MM.1S (cell line): ENCODE data around the gene ARMCX2.

Source experiments
- EZH2 ChIP-seq: fragments of 300-600 bp; sonication (generic); optimal IDR thresholded peaks from 2 replicates; pipeline ENCODE3; 2017; ENCODE audit warnings: low read depth, mild to moderate bottlenecking, antibody characterized with exemption, low read length, mixed read lengths
- EZH2phosphoT487 ChIP-seq: fragments of 300-600 bp; sonication (generic); IDR thresholded peaks from 2 replicates; pipeline ENCODE4 v1.6.1; 2018; ENCODE audit warnings: antibody characterized with exemption, low read length
- TF ChIP-seq, protein P1 (sequence below): fragments of 300-600 bp; sonication (generic); IDR thresholded peaks from 2 replicates; pipeline ENCODE4 v1.5.1; 2016; ENCODE audit warnings: antibody characterized with exemption, low read length, mixed read lengths

DNA sequence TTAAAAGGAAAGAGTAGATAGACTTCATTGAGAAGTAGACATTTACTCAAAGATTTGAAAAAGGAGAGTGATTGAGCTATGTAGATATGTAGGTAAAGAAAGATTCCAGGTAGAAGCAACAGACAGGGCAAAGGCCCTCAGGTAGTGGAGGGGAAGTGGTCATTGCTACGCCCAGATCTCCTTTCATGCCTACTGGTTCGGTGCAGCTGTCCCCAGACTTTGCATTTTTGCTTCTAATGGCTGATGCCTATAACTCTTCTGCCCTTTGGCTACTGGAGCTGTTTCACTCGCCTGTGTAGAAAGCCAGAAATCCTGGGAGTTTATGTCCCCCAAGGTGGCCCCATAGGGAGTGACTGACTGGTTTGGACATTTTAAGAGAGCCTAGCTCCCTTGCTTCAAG is 16.9 kb upstream of the ARMCX2 start:
- TF ChIP-seq, protein P1, sequence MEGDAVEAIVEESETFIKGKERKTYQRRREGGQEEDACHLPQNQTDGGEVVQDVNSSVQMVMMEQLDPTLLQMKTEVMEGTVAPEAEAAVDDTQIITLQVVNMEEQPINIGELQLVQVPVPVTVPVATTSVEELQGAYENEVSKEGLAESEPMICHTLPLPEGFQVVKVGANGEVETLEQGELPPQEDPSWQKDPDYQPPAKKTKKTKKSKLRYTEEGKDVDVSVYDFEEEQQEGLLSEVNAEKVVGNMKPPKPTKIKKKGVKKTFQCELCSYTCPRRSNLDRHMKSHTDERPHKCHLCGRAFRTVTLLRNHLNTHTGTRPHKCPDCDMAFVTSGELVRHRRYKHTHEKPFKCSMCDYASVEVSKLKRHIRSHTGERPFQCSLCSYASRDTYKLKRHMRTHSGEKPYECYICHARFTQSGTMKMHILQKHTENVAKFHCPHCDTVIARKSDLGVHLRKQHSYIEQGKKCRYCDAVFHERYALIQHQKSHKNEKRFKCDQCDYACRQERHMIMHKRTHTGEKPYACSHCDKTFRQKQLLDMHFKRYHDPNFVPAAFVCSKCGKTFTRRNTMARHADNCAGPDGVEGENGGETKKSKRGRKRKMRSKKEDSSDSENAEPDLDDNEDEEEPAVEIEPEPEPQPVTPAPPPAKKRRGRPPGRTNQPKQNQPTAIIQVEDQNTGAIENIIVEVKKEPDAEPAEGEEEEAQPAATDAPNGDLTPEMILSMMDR = no peak
- TF ChIP-seq EZH2phosphoT487 = no peak
- no peak for TF ChIP-seq EZH2
